ENCODE measurements around the gene RYR2.

Gene RYR2

DNA sequence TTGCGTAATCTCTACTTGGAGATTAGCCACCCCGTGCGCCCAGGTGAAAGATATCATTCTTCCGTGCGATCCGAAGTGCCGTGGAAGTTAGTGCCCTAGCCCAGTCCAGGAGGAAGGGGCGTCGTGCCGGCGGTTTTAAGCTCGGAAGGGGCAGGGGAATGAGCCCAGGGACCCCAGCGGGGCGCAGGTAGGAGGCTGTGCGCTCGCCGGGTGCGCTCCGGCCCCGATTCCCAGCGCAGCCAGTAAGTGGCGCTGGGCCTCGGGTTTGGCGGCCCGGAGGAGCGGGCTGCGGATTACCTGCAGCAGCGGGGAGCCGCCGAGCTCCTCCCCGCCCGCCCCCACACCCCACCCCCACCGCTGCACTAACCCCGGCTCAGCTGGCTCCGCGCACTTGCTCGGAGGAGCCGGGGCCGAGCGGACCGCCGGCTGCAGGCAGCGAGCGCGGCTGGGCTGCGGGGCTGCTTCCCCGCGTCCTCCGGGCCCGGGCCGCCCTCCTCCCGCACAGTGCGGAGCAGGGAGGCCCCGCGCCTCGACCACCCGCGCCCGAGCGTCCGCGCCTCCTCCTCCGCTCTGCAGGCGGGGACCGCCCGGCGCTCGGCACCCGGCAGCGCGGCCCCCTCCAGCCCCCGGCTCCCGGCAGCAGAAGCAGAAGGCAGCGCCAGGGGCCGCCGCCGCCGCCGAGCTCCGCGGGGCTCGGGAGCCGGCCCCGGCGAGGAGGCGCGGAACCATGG is at the start of gene RYR2:
RYR2 (plus strand) TSS at position 390 of the 731 bp plus-strand sequence; CDS start at position 728, 338 bp downstream.
- DNase-seq (ENCODE audit: low read depth): no peak

DNA sequence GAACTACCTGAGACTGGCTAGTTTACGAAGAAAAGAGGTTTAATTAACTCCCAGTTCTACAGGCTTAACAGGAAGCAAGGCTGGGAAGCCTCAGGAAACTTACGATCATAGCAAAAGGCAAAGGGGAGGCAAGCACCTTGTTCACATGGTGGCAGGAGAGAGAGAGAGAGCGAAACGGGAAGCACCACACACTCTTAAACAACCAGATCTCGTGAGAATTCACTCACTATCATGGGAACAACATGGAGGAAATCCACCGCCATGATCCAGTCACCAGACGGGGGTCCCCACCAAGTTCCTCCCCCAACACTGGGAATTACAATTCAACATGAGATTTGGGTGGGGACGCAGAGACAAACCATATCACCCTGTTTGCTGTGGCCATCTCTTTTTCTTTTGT is 49.5 kb upstream of the RYR2 start:
- no peak for DNase-seq (ENCODE audit: low read depth)

DNA sequence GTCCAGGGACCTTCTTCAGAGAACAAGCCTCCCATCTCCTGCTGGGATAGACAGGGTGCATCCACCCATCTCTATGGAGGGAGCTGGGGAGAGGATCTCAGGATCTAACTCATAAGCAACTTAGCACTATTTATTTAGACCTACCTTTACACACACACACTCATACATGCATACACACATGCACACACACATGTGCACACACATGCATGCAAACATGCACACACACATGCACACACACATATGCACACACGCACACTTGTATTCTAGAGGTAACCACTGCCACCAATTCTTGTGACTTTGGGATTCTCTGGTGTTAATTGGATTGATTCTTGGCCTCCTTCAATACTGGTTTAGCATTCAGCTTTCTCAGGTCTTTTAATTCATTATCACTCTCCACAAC is 47.5 kb upstream of the RYR2 start:
- no peak for DNase-seq (ENCODE audit: low read depth)

DNA sequence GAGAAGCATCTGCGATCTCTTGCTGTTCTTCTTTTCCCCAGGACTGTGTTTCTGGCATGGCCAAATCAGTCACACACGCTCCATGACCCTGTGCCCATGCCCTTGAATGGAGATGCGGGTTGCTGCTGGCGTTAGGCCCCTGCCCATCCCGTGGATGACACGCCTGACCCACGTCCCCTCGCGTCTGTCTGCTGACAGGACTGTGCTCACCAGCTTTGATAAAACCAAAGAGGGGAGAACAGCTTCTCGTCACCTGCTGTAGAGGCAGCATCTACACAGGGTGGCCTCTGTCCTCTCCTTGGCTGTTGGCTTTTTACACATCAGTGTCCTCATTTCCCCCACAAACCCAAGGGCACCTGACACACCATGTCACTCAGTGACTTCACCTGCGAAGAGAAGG is 44.6 kb upstream of the RYR2 start:
- DNase-seq (ENCODE audit: low read depth): no peak

DNA sequence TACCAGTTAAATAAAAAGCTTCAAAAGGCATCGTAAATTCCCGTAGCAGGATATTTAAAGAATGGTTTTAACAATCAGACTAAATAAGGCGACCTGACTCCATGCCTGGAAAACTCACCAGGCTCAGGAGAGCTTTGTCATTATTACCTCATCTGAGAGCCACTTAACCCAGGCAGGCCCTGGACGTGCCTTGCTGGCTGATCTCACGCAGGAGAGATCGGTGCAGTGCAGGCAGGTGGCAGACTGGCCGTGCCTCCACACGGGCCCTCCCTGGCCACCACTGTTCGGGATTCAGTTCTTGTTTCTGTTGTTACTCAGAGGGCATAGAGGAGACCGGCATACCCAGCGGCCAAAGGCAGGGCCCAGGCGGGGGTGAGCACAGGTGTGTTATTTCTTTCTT is 44.1 kb upstream of the RYR2 start:
- no peak for DNase-seq (ENCODE audit: low read depth)

DNA sequence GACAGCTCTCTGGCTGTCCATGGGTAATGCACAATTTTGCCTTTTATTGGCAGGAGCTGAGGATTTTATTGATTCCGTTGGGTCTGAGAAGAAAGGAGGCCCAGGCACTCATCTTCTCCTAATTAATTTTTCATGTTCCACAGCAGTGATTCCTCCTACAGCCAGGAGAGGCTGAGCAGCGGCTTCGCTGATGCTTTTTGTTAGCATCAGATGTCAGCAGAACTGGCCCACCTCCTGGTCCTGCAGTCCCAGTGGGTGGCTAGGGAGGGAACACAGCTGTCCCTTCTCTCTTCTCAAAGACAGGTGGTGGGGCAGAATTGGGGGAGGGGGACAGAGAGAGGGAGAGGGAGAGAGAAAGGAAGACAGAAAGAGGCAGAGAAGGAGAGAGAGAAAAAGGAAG is 43.4 kb upstream of the RYR2 start:
- DNase-seq (ENCODE audit: low read depth): no peak

DNA sequence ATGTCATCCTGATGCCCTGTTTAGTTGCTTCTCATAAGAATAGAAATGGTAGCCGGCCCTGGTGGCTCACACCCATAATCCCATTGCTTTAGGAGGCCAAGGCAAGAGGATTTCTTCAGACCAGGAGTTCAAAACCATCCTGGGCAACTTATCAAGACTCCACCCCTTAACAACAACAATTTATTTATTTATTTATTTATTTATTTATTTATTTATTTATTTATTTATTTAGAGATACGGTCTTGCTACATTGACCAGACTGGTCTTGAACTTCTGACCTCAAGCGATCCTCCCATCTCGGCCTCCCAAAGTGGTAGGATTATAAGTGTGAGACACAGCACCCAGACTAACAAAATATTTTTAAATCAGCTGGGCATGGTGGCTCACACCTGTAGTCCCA is 41.8 kb upstream of the RYR2 start:
- DNase-seq (ENCODE audit: low read depth): no peak

DNA sequence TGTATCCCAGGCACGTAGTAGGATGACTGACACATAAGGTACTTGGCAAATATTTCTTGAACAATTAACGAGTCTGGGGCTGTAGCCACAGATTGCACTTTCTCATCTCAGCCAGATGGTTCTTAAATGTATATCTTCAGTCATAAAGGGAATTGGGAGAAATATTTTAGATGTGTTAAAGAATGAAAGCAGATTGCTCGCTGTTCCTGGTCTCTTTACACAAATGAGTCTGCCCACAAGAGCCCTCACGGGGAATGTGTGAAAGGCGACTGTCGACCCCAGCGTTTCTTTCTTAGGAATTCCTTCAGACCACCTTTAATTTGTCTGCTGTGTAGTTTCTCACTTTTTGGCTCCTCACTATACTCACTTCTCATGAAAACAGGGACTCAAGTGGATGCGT is 38.5 kb upstream of the RYR2 start:
- DNase-seq (ENCODE audit: low read depth): no peak

DNA sequence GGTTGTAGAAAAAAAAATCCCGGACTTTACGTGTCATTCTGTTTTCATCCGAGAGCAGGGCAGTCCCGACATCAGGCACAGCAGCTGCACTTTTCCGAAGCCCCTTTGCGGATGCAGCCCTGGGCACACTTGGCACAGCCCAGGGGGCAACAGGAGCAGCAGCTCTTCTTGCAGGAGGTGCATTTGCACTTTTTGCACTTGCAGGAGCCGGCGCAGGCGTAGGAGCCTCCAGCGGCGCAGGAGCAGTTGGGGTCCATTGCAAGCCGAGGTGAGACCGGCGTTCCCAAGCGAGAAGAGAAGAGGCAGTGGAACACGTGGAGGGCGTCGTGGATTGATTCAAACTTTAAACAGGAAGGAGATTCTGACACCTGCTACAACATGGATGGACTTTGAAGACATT is 37.9 kb upstream of the RYR2 start, which contains the start of gene MT1HL1:
MT1HL1 (minus strand) TSS at position 326 of the 400 bp plus-strand sequence; CDS start at position 257, 69 bp downstream.
- no peak for DNase-seq (ENCODE audit: low read depth)

DNA sequence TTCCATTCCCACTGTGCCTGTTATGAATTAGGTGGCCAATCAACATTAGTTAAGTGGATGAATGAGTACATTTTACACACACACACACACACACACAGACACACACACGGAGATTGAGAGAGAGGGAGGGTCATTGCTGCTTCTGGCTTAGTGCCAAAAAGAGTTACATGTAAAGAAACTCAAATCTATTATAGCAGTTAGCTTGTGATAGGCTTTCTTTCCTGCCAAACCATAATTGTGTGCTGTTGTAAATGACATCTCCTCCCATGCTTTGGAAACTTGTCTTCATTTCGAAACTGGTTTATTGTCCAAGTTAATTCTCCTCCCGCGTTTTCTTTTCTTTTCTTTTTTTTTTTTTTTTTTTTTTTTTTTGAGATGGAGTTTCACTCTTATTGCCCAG is 36.3 kb upstream of the RYR2 start:
- no peak for DNase-seq (ENCODE audit: low read depth)

DNA sequence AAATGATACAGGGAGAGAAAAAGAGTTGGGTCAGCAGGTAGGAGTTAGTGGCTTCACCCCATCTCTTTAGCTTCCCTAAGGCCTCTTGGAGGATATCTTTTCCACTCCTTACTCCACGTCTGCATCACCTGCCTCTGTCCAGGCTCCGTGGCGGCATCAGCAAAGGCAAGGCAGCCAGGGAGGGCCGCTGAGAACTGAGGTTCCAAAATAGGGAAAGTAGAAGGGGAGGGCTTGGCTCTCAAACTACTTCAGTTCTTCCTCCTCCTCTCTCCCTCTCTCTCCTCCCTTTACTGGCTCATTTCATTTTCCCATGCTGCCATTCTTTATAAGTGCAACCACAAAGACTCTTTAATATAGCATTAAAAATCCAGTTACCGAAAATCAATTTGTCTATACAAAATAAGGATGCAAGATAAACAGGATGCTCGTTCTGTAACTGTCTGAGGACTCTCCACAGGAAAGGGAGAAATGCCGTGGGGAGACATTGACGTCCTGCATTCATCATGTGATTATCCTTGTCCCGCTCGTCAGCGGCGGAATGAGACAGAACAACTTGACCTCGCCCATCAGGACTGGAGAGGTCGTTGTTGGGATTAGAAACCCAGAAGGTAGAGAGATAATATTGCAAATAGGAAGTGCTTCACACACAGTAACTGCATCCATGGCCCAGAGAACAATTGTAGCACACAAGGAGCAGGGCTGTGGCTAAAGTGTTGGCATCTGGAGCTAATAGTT is 34.7 kb upstream of the RYR2 start:
- no peak for DNase-seq (ENCODE audit: low read depth)

DNA sequence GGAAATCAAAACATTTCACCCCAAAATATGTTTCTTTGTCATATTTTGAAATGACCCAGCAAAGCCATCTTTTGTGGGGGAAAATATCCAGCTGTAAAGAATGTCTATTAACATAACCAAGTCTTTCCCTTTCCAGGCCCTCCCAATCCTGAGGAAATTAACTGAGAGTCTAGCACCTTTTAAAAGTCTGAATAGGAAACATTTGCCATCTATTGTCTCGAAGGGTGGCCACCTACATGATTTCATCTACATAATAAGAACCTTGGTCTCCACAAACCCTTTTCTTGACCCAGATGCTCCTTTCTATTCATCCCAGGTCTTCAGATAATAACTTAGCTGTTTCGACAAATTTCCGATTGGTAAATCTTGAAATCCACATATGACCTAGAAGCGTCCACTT is 32.4 kb upstream of the RYR2 start:
- DNase-seq (ENCODE audit: low read depth): no peak

DNA sequence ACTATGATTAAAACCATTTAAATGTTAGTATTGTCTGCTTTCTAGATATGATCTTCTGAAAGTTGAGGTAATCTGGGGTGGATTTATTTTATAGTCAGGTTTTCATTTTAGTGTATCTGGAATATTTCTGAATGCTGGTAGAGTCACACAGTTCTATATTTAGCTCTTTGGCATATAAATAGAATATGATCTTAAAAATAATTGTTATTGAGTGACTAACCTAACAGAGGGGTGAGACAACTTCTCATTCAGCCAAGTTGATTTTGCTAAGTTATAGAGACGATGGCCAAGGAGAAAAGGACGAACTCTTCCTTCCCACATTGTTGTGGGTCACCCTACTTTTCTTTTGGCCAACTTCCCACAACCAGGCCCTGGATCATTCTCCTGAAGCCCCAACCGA is 30.6 kb upstream of the RYR2 start:
- no peak for DNase-seq (ENCODE audit: low read depth)

DNA sequence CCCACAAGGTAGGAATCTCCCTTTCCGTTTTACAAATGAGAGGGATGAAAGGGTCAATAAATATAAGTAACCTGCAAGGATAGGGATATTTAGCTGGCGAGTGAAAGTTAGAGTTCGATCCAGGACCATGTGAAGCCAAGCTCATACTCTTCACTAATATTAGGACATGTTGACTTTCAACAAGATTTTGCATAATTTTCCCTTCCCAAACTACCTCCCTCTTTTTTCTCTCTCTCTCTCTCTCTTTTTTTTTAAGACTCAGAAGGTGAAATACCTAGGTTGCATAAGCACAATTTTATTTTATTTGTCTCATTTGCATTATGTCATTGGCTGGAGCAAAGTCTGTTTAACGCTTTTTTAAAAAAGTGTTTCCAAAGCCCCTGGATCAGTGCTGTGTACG is 29.6 kb upstream of the RYR2 start:
- no peak for DNase-seq (ENCODE audit: low read depth)

DNA sequence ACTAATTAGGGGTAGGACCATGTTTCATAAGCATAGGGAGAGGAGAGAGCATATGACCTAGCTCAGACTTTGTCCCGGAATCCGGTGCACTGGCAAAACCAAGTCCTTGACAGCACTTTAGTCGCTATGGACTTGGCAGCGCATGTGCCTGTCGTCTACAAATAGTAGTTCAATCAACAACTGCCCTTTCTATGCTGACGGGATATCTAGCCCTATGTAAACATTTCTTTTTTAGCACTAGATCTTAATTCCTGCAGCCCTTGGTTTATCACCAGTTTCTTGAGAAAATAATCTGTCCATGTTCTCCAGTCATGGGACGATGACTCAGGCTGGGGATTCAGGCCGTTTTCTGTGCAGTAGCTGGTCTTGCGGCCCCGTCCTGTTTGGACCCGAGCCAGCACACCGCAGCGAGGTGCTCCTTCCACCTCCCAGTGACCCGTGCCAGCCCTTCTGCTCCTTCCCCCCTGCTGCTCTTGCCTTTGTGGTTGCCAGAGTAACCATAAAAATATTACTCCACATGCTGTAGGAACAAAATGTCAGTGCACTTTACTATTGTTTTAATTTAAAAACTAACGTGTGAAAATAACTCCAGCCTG is 29.1 kb upstream of the RYR2 start:
- no peak for DNase-seq (ENCODE audit: low read depth)

DNA sequence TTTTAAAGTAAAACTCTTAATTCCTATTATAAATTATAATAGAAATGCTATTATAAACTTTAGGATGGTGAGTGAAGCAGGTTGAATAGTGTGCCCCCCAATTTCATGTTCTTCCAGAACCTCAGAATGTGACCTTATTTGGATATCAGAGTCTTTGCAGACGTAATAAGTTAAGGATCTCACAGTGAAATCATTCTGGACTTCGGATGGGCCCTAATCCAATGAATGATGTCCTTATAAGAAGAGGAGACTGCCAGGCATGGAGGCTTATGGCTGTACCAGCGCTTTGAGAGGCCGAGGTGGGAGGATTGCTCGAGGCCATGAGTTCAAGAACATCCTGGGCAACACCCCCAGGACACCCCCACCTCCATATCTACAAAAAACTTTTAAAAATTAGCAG is 28.4 kb upstream of the RYR2 start:
- DNase-seq (ENCODE audit: low read depth): no peak

DNA sequence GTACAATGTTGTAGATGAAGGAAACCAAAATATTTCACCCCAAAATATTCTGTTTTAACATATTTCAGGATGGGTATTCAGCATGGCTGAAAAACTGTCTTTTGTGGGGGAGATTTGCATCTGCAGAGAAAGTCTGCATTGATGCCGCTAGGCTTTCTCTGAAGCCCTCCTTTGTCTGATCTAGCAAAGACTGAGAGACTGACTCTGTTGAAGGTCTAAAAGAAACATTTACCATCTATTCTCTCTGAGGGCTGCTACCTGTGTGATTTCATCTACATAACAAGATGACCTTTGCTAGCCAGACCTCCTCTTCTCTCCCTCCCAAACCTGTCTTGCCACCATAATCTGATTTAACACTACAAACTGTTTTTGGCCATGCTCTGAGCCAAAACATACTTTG is 25.4 kb upstream of the RYR2 start:
- DNase-seq (ENCODE audit: low read depth): no peak

DNA sequence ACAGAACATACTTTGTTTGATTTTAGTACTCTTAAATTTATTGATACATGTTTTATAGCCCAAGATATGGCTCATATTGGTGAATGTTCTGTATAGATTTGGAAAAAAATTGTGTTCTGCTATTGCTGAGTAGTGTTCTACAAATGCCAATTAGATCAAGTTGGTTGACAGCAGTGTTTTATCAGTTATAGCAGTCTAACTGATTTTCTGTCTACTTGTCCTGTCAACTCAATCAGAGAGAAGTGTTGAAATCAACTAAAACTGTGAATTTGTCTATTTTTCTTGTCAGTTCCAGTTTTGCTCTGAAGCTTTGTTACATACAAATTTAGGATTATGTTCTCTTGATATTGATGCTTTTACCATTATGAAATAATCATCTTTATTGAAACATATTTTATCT is 23.1 kb upstream of the RYR2 start:
- DNase-seq (ENCODE audit: low read depth): no peak

DNA sequence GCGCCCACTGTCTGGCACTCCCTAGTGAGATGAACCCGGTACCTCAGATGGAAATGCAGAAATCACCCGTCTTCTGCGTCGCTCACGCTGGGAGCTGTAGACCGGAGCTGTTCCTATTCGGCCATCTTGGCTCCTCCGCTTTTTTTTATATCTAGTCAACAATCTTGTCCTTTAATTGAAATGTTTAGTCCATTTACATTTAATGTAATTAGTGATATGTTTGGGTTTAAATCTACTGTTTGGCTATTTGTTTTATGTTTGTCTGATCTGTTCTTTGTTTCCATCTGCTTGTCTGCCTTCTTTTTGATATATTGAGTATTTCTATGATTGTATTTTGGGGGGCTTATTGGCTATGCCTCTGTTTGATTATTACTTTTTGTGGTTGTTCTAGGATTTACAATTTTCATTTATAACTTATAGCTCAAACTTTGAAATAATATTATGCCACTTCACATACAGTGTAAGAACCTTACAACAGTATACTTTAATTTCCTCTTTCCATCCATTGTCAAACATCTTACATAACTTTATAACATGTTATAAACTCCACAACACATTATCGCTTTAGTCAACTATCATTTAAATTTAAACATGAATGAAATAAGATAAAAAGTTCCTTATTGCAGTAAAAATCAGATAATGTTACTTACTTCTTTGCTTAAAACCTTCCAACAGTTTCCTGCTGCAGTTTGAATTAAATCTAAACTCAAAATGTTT is 16.5 kb upstream of the RYR2 start:
- DNase-seq (ENCODE audit: low read depth): no peak

DNA sequence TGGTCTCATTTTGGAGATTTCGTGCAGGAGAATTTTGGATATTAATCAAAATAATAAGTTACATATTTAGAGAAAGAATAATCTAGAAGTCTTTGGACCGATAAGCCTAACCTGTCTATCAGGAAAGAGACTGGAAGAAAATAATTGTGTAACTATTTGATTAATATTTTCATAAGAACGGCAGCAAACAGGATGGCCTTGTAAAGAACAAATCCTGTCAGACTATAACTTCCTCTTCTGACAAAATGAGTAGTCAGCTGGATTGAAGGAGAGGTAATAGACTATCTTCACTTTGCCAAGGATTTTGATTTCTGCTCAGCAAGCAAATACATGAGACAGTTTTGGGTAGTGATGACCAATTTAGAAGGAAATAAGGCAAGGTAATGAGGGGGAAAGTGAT is 12.7 kb upstream of the RYR2 start:
- DNase-seq (ENCODE audit: low read depth): no peak

DNA sequence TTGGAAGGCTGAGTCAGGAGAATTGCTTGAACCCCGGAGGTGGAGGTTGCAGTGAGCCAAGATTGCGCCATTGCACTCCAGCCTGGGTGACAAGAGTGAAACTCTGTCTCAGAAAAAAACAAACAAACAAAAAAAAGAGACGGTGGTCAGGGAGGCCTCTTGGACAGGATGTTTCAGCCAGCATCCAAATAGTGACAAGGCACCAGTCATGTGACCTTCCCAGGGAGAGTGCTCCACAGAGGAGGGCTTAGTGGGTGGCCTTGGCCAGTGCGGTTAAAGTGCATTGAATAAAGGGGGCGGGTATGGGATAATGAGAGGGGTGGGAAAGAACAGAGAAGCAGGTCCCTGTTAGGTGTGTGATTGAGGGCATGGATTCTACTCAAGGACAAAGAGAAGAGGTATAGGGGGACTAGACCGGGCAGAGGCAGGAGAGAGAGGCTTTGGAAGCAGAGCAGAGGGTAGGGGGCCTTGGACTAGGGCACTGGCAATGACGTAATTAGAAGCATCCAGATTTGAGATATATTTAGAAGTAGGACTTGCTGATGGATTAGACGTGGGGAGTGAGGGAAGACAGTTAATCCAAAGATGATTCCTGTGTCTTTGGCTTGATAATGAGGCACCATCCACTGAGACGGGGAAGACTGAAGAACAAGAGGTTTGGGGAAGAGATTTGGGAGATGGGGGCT is 12.0 kb upstream of the RYR2 start:
- no peak for DNase-seq (ENCODE audit: low read depth)

DNA sequence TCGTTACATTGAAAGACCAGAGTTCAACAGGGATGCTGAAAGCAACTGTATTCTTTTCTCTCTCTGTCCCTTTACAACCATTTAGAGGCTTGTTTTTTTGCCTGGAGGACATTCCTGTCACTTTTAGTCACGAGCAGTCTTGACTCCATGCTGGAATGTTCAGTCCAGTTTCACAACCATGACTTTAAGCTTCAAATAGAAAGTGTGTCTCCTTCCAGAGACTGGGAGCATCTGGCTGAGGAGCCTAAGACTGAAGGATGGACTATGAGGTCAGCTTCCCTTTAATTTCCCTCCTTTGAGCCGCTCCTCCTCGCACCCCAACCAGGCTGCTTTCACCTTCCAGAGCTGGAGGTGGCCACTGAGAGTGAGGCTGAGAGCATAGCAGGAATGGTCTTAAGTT is 10.5 kb upstream of the RYR2 start:
- DNase-seq (ENCODE audit: low read depth): no peak
